Astrocyte of the cerebellum (primary cell): Measurements from ENCODE around the gene SLC5A11.

Experiments used
- DNase-seq: peaks from one replicate; pipeline ENCODE4 v3.0.0-alpha.2; 2011; ENCODE audit warnings: low read depth
- H3K4me3 ChIP-seq: 2 replicates; pipeline ENCODE4 v1.5.1; 2011; ENCODE audit warnings: mild to moderate bottlenecking, low read depth, low read length, moderate library complexity
- CTCF ChIP-seq: IDR thresholded peaks from 2 replicates; pipeline ENCODE4 v1.5.1; 2012; ENCODE audit warnings: low read length, low read depth, moderate library complexity, mild to moderate bottlenecking; ENCODE audit errors: missing control alignments
- in situ Hi-C: cut with HindIII; loops from 2 replicates; pipeline ENCODE4 v1.10.0; 2017; ENCODE audit warnings: low sequenced_read_pairs

Gene SLC5A11

GRCh38 chr16:24869033-24869432 is 23.3 kb downstream of the SLC5A11 start:
- in situ Hi-C loops = no loop called here

GRCh38 chr16:24871891-24872290 is 26.1 kb downstream of the SLC5A11 start:
- in situ Hi-C loops = no loop called here
- H3K4me3 ChIP-seq = no peak overlapping the region
- no peak for DNase-seq
- TF ChIP-seq CTCF = no peak

More at GRCh38 chr16:24869033-24869432, 23.3 kb downstream of the SLC5A11 start:
- TF ChIP-seq CTCF = no peak
- no peak for DNase-seq
- H3K4me3 ChIP-seq = no peak overlapping the region

GRCh38 chr16:24873028-24873427 is 27.3 kb downstream of the SLC5A11 start:
- no peak overlapping the region for H3K4me3 ChIP-seq
- no peak for DNase-seq
- in situ Hi-C loops = no loop called here
- TF ChIP-seq CTCF = no peak

GRCh38 chr16:24875466-24875865 is 29.7 kb downstream of the SLC5A11 start:
- no peak for DNase-seq
- in situ Hi-C loops = no loop called here
- TF ChIP-seq CTCF = no peak
- H3K4me3 ChIP-seq = no peak overlapping the region

- in situ Hi-C loops = no loop called here
- no peak overlapping the region for H3K4me3 ChIP-seq
- TF ChIP-seq CTCF = no peak
- DNase-seq = no peak
Observed at GRCh38 chr16:24876231-24876630, 30.5 kb downstream of the SLC5A11 start.

- no peak overlapping the region for H3K4me3 ChIP-seq
- in situ Hi-C loops = no loop called here
- no peak for TF ChIP-seq CTCF
- DNase-seq = no peak
Observed at GRCh38 chr16:24879684-24880083, 33.9 kb downstream of the SLC5A11 start.

GRCh38 chr16:24883714-24884151 is 38.0 kb downstream of the SLC5A11 start:
- no peak overlapping the region for H3K4me3 ChIP-seq
- in situ Hi-C loops = no loop called here
- no peak for DNase-seq
- TF ChIP-seq CTCF = no peak
